ENCODE data around the gene TBC1D4.

The TBC1D4 gene

DNA sequence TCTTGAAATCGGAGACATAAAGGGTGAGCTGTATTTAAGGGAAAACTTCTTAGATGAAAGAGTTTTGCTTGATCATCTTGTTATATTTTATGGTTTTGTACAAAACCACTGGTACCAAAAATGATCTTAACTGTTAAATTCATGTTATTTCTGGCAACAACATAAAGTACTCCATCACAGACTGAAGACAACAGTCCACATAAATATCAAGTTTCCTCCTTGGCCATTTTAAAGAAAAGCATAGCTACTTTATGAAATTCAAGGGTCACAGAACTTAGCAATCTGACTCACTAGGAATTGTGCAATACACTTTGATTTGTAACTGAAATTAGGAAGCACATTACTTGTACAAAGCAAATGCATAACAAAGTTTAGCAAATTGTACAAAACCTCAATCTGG is 66.3 kb downstream of the TBC1D4 start:
- DNase-seq: no peak

DNA sequence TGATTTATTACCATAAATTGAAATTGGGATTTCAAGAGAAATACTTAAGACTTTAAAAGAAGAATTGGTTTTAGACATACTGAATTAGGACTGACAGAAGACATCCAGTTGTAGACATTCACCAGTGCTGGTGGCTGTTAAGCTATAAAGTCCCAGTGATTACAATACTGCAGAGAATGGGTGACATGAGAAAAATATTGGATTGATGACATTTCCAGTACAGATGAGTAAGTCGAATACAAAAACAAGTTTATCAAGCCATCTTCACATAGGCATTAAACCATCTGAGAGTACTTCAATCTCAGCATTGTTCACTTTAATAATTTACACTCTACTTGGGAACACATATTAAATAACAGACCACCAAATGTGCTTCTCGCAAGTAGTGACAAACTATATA is 66.8 kb downstream of the TBC1D4 start:
- DNase-seq: no peak

GRCh38 chr13:75414036-75414827 is 67.7 kb downstream of the TBC1D4 start:
- no peak for DNase-seq

DNA sequence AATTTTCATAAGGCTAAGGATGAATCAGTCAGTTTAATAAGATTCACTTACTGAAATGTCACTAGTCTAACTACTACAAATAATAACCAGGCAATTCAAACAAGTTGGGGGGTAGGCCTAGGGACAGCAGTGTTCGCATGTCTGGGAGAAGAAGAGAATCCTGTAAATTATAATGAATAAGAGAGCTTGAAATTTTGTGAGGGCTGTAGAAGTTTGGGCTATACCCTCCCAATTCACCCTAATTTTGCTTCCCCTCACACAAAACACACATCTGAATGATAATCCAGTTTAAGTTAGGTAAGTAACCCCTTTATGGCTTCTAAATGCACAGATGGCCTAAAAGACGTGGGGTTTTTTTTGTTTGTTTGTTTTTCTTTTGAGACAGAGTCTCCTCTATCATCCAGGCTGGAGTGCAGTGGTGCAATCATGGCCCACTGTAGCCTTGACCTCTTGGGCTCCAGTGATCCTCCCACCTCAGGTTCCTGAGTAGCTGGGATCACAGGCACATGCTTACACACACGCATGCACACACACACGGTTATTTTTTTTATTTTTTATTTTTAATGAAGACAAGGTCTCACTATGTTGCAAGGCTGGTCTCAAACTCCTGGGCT is 69.9 kb downstream of the TBC1D4 start:
- DNase-seq: no peak

DNA sequence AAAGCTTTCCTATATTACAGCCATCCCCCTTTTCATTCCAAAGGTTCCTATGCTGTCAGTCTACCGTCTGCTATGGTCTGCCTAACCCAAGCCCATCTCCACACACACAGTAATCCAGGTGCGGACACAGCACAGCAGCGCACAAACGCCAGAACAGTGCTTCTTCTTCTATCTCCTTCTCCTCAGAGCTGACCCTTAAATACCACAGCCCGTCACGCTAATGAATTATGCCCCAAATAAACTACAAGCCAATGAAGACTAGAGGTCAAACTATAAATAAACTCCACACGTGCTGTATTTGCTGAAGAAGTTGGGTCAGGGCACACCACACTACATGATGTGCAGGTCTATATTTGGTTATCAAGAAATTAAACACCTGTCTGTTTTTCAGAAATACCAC is 71.8 kb downstream of the TBC1D4 start:
- no peak for DNase-seq

DNA sequence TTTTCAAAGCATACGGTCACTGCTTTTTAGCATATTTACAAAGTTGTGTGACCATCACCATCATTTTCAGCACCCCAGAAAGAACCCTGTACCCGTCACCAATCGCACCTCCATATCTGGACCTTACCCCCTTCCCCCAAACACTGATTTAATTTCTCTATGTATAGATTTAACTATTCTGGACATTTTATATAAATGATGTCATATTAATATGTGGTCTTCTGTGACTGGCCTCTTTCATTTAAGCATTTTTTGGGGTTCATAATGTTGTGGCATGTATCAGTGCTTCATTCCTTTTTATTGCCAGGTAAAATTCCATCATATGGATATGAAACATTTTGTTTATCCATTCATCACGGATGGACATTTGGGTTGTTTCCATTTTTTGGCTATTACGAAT is 74.0 kb downstream of the TBC1D4 start:
- DNase-seq: no peak

- DNase-seq: no peak
Observed at GRCh38 chr13:75407473-75407872, 74.5 kb downstream of the TBC1D4 start.

DNA sequence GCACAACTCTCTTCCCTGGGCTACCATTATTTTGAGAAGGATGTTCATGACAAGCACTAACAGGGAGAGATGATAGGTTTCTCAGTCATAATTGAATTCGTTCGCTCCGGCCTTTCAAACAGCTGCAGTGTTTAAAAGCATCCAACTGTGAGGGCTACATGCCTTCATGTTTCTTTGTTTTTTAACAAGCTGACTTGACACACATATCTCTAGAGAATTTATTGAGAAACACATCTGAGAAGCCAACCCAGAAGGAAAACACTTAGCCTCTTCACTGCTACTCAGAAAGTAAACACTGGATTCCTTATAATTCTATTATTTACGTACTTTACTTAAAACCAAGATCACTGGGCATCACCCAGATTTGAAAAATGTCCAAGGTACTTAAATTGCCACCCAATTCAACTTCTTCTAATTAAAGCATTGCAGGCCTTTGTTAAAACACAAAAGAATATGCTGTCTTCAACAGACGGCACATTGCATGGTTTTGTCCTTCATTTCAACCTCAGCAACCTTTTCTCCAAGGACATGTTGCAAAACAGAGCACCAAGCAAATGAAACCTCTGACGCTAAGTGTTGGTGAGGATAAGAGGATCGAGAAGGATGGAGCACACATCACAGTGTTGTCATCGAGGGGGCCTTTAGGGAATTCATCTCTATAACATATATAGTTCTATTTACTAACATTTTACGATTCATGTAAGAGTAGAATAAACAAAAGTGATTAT is 75.8 kb downstream of the TBC1D4 start:
- DNase-seq: no peak

- no peak for DNase-seq
Observed at GRCh38 chr13:75404726-75405125, 77.2 kb downstream of the TBC1D4 start.

DNA sequence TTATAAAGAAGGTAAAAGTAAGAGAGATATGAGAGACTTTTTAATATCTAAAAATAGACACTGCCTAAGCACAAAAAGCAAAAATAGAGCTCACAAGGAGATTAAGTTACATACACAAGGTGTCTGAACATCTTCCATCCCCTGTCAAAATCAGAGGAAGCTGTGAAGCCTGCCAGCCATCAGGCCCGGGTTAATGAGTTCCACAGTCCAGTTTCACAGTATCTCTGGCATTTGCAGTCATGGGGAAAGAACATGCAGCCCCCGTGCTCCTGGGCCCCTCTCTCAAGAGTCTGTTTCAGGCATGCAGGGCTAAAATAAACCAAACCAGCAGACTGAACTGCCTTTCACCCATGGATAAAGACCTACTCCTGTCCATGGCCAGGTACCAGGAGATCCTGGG is 79.2 kb downstream of the TBC1D4 start:
- no peak for DNase-seq

- DNase-seq: no peak
Observed at GRCh38 chr13:75400775-75401174, 81.2 kb downstream of the TBC1D4 start.

DNA sequence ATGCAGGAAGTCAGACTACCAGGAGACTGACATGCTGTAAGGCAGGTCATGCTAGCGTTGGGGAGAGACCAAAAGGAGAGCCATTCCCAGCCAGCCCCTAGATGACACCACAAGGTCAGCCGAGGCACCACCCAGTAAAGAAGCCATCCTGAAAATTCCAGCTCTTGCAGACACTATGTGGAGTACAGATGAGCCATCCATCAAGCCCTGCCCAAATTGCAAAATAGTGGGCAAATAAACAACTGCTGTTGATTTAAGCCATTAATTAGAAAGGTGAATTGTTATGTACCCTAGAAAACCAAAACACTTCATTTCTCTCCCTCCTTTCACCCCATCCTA is 82.1 kb downstream of the TBC1D4 start:
- DNase-seq: no peak

DNA sequence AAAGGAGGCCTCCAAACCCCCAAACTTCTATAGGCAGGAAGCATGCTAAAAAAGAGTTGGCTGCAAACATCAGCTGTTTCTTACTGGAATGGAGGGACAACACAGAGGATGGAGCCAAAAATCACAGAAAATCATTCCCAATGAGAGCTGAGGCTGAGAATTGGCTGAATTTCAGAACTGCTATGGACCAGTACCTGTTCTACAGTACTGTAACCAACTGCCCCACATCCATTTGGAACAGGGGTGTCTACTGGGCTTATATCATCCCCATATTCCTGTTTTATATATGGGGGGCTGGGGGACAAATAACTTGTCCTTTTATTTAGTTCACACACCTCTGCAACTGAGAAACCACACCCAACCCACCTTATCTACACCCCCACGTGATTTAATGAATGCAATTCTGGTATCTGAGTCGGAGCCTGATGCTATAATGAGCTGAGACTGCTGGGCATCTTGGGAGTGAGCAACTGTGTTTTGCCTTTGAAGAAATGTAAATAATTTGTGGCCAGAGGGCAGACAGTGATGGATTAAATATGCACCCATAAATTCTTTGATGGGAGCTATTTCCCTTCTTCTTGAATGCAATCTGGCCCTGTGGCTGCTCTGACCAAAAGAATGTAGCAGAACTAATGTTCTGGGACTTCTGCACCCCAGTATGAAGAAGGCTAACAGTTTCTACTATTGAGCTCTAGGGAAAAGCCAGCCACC is 82.6 kb downstream of the TBC1D4 start:
- no peak for DNase-seq

GRCh38 chr13:75398072-75398471 is 83.9 kb downstream of the TBC1D4 start:
- no peak for DNase-seq

DNA sequence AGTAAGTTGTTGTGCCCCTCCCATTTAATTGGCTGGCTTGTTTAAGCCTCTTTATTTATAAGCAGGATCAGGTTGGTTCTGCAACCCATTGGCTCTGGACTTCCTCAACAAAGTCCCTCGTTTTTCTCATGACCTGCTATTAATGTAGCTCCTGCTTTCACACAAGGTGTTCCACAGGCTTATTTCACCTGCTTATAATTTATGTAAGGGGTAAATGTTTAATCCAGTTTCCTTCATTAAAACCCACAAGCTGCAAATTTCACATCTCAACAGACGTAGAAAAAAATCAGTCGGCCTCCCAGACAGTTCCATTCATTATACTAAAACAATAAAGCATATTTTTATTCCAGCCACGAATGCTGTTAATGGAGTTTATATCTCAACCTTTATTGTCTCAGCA is 86.1 kb downstream of the TBC1D4 start:
- DNase-seq: no peak

DNA sequence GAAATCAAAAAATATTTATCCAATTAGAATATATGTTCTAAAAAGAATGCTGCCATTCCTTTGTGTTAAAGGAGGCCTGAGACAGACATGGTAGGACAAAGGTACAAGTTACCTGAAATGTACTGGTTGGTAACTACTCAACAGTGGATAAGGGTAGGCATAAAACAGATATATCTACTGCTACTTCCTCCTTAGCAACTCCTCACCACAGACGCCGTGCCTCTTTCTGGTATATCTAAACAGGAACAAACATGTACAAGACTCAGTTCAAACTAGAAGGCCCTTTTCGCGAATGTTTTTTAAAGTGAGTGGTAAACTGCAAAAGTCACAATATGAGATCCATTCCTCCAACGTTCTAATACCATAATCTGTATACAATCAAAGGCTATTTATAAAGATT is 86.9 kb downstream of the TBC1D4 start:
- no peak for DNase-seq

DNA sequence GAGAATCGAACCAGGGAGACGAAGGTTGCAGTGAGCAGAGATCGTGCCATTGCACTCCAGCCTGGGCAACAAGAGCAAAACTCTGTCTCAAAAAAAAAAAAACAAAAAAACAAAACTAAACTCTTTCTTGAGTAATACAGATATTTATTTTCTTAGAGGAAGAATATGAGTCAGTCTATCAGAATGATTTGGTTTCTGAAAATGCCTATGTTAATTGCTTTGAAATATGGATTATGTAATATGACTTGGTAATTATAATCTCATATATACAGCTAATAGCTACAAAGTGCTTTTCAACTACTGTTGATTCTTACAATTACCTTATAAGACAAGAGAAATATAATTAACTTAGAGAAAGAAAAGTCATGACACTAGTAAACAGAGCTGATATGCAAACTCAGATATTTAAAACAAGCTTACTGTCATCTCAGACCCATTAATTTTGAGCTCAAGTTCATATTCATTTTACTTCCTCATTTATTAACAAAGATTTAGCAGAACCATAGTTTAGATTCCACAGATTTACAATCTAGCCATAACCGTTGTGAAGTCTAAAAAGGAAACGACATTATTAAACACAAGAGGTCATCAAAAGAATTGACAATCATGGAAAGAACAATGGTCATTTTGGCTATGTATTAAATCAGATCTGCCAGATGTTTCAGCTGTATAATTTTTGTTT is 88.0 kb downstream of the TBC1D4 start:
- no peak for DNase-seq

GRCh38 chr13:75391432-75392100 is 90.4 kb downstream of the TBC1D4 start:
- no peak for DNase-seq

DNA sequence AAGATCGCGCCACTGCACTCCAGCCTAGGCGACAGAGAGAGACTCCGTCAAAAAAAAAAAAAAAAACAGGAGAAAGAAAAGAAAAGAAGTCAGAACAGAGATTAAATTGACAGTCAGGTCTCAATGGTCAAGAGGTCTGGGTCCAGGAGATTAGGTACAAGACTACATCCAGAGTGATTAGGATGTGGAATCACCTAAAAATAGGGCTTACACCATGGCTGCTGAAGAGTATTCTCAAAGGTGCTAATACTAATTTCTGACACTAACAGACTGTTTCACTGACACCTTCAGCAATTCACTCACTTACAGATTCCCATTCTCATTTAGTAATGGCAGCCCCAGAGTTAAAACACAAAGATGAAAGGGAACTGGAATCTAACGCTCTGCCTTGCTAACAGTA is 91.7 kb downstream of the TBC1D4 start:
- no peak for DNase-seq

DNA sequence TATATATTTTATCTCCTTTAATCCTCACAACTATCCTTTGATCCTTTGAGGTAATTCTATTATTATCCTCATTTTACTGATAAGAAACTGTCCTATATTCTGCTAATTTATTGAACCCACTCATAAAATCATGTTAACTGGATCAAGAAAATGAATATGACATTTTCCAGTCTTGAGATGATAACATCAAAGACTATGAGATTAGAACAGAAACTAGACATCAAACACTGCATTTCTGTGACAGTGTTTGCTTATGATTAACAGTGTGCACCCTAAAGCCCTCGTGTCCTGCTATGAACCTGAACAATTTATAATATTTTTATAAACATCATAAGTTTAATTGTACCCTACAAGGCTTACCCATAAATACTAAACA is 96.3 kb downstream of the TBC1D4 start:
- no peak for DNase-seq

DNA sequence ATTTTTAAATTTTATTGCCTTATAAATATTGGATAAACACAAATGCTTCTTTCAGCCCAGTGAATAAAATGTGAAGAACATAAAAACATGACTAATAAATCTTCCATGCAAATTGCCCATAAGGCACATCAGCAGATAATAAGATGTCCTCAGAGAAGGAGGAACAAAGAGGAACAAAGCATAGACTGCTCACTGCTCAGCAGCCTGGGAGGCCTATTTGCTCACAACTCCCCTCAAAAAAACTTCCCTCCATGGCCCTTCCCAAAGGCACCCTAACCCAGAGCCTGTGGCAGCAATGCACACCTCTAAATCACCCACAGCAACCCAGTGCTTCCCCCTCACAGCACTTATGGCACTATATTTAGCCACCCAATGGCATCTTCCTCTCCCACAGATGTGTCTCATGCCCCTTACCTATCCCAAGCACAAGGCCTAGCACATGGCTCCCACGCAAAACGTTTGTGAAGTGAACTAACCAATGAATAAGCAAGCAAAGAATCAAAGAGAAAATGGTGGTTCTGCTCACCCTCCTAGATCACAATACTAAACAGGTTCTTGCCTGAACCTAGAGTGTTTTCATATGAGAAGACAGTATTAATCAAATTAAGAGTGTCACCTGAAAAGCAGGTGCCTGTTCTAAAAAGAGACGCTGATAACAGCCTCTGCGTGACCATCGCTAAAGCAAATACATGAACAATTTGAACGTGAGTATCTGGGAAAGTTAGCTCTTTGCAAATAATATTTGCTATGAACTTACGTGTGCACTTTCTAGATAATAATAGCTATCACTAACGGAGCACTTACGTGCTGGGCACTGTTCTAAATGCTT is 96.9 kb downstream of the TBC1D4 start:
- DNase-seq: no peak
